T47D (cell line): ENCODE measurements around the gene SIMC1.

ENCODE experiments used
- DNase-seq, 2 experiments: peaks; one replicate each; pipeline versions ENCODE4 v3.0.0 to v3.0.0-alpha.2; 2011 to 2012; ENCODE audit warnings: low read depth in 1 of 2, low spot score in 1 of 2
- JUND ChIP-seq: IDR thresholded peaks from 2 replicates; pipeline ENCODE4 v1.6.1; 2012; ENCODE audit warnings: low read depth
- in situ Hi-C: cut with HindIII; loops from 2 replicates; pipeline ENCODE4 v1.10.0; 2016; ENCODE audit warnings: low sequenced_read_pairs, low pct_unique_long_range_greater_than_20kb

Gene SIMC1

DNA sequence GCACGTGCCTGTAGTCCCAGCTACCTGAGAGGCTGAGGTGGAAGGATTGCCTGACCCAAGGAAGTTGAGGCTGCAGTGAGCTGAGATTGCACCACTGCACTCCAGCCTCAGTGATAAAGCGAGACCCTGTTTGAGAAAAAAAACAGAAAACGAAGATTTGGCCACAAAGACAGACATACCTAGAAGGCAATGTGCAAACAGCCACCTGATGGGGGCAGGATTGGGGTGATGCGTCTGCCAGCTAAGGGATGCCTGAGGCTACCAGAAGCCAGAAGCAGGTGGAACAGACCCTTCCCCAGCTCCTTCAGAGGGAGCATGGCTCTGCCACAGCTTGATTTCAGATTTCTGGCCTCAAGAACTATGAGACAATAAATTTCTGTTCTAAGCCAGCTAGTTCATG lies 153.3 kb downstream of the SIMC1 start:
- DNase-seq = no peak
- in situ Hi-C loops = no loop called here
- TF ChIP-seq JUND = no peak

DNA sequence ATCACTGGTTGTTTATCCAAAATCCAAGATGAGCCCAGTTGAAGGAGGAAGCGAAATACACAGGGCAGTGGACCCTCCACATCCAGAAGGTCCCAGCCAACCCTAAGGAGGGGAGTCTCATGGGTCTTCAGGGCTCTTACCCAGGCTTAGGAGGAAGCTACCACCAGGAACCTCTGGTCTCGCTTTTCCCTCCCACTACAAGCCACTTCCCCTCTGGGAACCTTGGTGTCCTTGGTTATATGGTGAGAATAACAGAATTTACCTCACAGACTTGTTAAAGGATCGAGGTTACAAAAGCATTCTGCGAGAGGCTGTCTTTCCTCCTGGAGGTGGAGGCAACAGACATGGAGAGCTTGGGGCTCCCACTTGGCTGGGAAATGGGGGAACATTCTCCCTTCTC lies 153.8 kb downstream of the SIMC1 start:
- no peak for DNase-seq
- TF ChIP-seq JUND = no peak
- in situ Hi-C loops = no loop called here

- no peak for DNase-seq
- in situ Hi-C loops = no loop called here
- TF ChIP-seq JUND = no peak
These were observed 154.3 kb downstream of the SIMC1 start for GRCh38 chr5:176392526-176392925.

DNA sequence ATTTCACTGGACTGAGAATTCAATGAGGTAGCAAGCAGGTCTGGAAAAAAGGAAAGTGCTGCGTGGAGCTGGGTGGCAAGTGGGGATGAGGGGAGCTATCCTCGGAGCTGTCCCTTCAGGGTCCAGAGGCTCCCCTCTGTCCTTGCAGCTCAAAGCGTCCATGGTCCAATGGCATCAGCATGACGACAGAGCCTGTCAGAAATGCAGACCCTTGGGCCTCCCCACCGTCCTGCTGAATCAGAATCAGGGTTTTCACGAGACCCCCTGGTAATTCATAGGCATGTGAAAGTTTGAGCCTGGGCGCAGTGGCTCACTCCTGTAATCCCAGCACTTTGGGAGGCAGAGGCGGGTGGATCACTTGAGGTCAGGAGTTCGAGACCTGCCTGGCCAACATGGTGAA lies 155.9 kb downstream of the SIMC1 start:
- DNase-seq = no peak
- no peak for TF ChIP-seq JUND
- in situ Hi-C loops = no loop called here

DNA sequence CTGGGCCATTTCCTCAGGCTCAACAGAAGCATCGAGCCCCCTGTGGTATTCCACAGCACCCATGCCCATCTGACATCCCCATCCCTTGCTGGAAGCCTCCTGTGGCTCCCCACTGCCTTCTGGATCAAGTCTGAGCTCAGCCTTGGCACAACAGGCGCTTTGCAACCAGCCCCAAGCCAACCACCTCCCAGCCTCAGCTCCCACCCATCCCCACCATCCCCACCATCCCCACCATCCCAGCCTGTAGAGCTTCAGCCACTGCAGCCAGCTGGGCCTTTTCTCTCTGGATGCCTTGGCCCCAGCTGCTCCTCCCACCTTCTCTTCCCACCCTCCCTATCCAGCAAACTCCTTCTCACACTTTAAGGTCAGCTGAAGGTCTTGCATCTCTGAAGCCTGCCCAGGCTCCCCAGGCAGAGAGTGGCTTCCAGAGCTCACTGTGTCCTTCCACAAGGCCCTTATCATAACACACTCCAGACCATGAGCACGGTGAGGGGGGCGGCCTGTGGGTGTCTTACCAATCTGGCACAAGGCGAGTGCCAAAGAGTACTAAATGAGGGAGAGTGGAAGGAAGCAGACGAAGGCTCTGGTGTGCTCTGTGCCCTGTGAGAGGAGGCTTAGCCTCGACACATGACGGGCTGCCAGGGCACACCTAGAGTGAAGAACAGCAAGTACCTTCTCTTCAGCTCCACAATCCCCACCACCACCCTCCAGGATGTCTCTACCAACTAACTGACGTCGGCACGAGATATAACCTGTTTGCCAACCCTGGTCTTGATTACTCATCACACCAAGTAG lies 156.9 kb downstream of the SIMC1 start:
- no peak for TF ChIP-seq JUND
- no peak for DNase-seq
- in situ Hi-C loops = no loop called here
